HEK293 (cell line): ENCODE data around the gene BACH2.

Experiments used
- SALL2 ChIP-seq: fragments of 450-650 bp; formaldehyde crosslinking; IDR thresholded peaks from 2 replicates; pipeline ENCODE4 v1.5.0; 2017; ENCODE audit warnings: missing biosample characterization, mild to moderate bottlenecking, missing genetic modification characterization, borderline replicate concordance
- ZNF776 ChIP-seq: fragments of 450-650 bp; formaldehyde crosslinking; IDR thresholded peaks from 2 replicates; pipeline ENCODE4 v1.5.0; 2017; ENCODE audit warnings: missing biosample characterization, missing genetic modification characterization, borderline replicate concordance
- TF ChIP-seq, protein P1 (sequence below): fragments of 450-650 bp; formaldehyde crosslinking; IDR thresholded peaks from 2 replicates; pipeline ENCODE4 v1.5.1; 2016; ENCODE audit warnings: missing biosample characterization, missing genetic modification characterization, low read depth

DNA sequence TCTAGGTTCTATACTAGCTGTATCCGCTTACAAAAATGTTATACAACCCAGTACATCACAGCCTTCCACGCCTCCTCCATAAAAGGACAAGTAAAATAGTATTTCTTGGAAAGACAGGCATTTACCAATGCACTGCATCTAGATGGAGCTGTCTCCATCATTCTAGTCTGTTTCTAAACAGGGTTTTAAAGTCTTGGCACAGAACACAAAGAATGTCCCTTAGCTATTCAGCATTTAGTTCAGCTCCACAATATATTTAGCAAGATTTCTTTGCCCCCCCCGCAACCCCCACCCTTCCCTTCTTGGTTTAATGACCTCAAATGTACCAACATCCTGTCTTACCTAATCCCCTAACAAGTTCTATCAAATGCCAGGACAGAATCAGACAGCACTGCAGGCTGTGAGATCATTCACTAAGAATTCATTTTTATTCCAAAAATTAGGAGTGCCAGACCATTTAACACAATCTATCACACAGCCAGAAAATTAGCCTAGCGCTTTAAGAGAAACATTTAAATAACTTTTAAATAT is 198.6 kb downstream of the BACH2 start:
- TF ChIP-seq, protein P1, sequence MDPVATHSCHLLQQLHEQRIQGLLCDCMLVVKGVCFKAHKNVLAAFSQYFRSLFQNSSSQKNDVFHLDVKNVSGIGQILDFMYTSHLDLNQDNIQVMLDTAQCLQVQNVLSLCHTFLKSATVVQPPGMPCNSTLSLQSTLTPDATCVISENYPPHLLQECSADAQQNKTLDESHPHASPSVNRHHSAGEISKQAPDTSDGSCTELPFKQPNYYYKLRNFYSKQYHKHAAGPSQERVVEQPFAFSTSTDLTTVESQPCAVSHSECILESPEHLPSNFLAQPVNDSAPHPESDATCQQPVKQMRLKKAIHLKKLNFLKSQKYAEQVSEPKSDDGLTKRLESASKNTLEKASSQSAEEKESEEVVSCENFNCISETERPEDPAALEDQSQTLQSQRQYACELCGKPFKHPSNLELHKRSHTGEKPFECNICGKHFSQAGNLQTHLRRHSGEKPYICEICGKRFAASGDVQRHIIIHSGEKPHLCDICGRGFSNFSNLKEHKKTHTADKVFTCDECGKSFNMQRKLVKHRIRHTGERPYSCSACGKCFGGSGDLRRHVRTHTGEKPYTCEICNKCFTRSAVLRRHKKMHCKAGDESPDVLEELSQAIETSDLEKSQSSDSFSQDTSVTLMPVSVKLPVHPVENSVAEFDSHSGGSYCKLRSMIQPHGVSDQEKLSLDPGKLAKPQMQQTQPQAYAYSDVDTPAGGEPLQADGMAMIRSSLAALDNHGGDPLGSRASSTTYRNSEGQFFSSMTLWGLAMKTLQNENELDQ, result no peak
- TF ChIP-seq SALL2 (tag by site-specific recombination), result no peak
- no peak for TF ChIP-seq ZNF776 (tag by site-specific recombination)
